GM23338 (cell line): ENCODE measurements around the gene WSCD2. TPM values are rescaled to one million over a fixed set of nuclear protein-coding genes. Genes with fewer than 3 reads are reported as not detected.

Experiments used
- ATAC-seq: fragments of 200-7000 bp; cut with Tn5 transposase; 3 replicates; pipeline ENCODE4 v1.9.1; 2020
- DNase-seq: peaks from one replicate; pipeline ENCODE4 v3.0.0-alpha.2; 2015; ENCODE audit warnings: low spot score
- H2AFZ ChIP-seq: fragments of 200-600 bp; sonication (generic); 2 replicates; pipeline ENCODE4 v1.8.0; 2016; ENCODE audit warnings: antibody characterized with exemption, mild to moderate bottlenecking, moderate library complexity
- H3F3A ChIP-seq: fragments of 200-600 bp; sonication (generic); replicated peaks from 2 replicates; pipeline ENCODE4 v1.8.0; 2017; ENCODE audit warnings: antibody characterized with exemption, mixed run types, low read depth
- H3K27ac ChIP-seq: fragments of 200-600 bp; sonication (generic); 2 replicates; pipeline ENCODE4 v1.6.1; 2016; ENCODE audit warnings: low read depth
- H3K27me3 ChIP-seq: fragments of 200-600 bp; sonication (generic); 2 replicates; pipeline ENCODE4 v1.8.0; 2016; ENCODE audit warnings: mild to moderate bottlenecking, mixed run types, moderate library complexity; ENCODE audit not compliant: insufficient read depth
- H3K36me3 ChIP-seq: fragments of 200-600 bp; sonication (generic); 2 replicates; pipeline ENCODE4 v1.8.0; 2016; ENCODE audit warnings: mild to moderate bottlenecking; ENCODE audit not compliant: insufficient read depth
- H3K4me1 ChIP-seq: fragments of 200-600 bp; sonication (generic); 2 replicates; pipeline ENCODE4 v1.8.0; 2016; ENCODE audit warnings: mild to moderate bottlenecking, moderate library complexity; ENCODE audit not compliant: insufficient read depth
- H3K4me2 ChIP-seq: fragments of 200-600 bp; sonication (generic); 2 replicates; pipeline ENCODE4 v1.7.1; 2017; ENCODE audit warnings: mixed run types
- H3K4me3 ChIP-seq: fragments of 200-600 bp; sonication (generic); 2 replicates; pipeline ENCODE4 v1.6.1; 2016; ENCODE audit warnings: mixed run types
- H3K79me2 ChIP-seq: fragments of 200-600 bp; sonication (generic); replicated peaks from 2 replicates; pipeline ENCODE4 v1.8.0; 2017; ENCODE audit warnings: mild to moderate bottlenecking; ENCODE audit not compliant: insufficient read depth
- H3K9me2 ChIP-seq: fragments of 200-600 bp; sonication (generic); 2 replicates; pipeline ENCODE4 v1.8.0; 2017; ENCODE audit not compliant: insufficient read depth
- H4K20me1 ChIP-seq: fragments of 200-600 bp; sonication (generic); replicated peaks from 2 replicates; pipeline ENCODE4 v1.8.0; 2017; ENCODE audit warnings: mild to moderate bottlenecking; ENCODE audit not compliant: insufficient read depth
- H3K27ac Mint-ChIP-seq: 2 replicates; pipeline ENCODE4 v1.8.0; 2020; ENCODE audit warnings: inconsistent platforms, mild to moderate bottlenecking, moderate library complexity, mixed read lengths
- H3K27me3 Mint-ChIP-seq: 3 replicates; pipeline ENCODE4 v1.8.0; 2022; ENCODE audit warnings: low read depth, mild to moderate bottlenecking, moderate library complexity, mixed read lengths, inconsistent platforms; ENCODE audit not compliant: insufficient read depth, poor library complexity
- H3K36me3 Mint-ChIP-seq: 3 replicates; pipeline ENCODE4 v1.8.0; 2021; ENCODE audit warnings: low read depth, mild to moderate bottlenecking, inconsistent platforms, moderate library complexity, mixed read lengths
- H3K4me1 Mint-ChIP-seq: 3 replicates; pipeline ENCODE4 v1.8.0; 2020; ENCODE audit warnings: mild to moderate bottlenecking, inconsistent platforms, mixed read lengths
- H3K4me3 Mint-ChIP-seq: 3 replicates; pipeline ENCODE4 v1.8.0; 2021; ENCODE audit warnings: moderate library complexity, mild to moderate bottlenecking, inconsistent platforms, mixed read lengths
- H3K9me3 Mint-ChIP-seq: 3 replicates; pipeline ENCODE4 v1.8.0; 2020; ENCODE audit warnings: moderate library complexity, mild to moderate bottlenecking, inconsistent platforms, mixed read lengths
- CREB1 ChIP-seq: fragments of 250-450 bp; sonication (Bioruptor Pico); IDR thresholded peaks from 2 replicates; pipeline ENCODE4 v1.5.0; 2020; ENCODE audit warnings: low read depth, mild to moderate bottlenecking, moderate library complexity
- CTCF ChIP-seq, 2 experiments: fragments of 200-600 bp in 1 of 2; sonication (generic) in 1 of 2; conservative IDR thresholded peaks; 2 replicates each; pipeline versions ENCODE4 v1.5.1 to v1.6.1; 2016 to 2017; ENCODE audit warnings: antibody characterized with exemption in 2 of 2, low read depth in 2 of 2, mild to moderate bottlenecking in 2 of 2, moderate library complexity in 1 of 2
- ETS1 ChIP-seq: IDR thresholded peaks from 2 replicates; pipeline ENCODE4 v1.6.1; 2016; ENCODE audit warnings: antibody characterized with exemption
- EZH2phosphoT487 ChIP-seq: fragments of 200-600 bp; sonication (generic); IDR thresholded peaks from one replicate; pipeline ENCODE4 v1.8.1; 2018; ENCODE audit warnings: antibody characterized with exemption; ENCODE audit not compliant: unreplicated experiment
- JUNB ChIP-seq: IDR thresholded peaks from one replicate; pipeline ENCODE4 v1.6.1; 2016; ENCODE audit warnings: antibody characterized with exemption; ENCODE audit not compliant: unreplicated experiment
- NANOG ChIP-seq: IDR thresholded peaks from 2 replicates; pipeline ENCODE4 v1.6.1; 2016; ENCODE audit warnings: antibody characterized with exemption, borderline replicate concordance
- REST ChIP-seq: IDR thresholded peaks from one replicate; pipeline ENCODE4 v1.6.1; 2018; ENCODE audit warnings: antibody characterized with exemption; ENCODE audit not compliant: unreplicated experiment
- STAT1 ChIP-seq: IDR thresholded peaks from one replicate; pipeline ENCODE4 v1.6.1; 2016; ENCODE audit warnings: antibody characterized with exemption; ENCODE audit not compliant: unreplicated experiment
- ZNF331 ChIP-seq: fragments of 250-450 bp; sonication (Bioruptor Pico); IDR thresholded peaks from 2 replicates; pipeline ENCODE4 v1.5.0; 2020; ENCODE audit warnings: low read depth, mild to moderate bottlenecking, moderate library complexity
- ZNF462 ChIP-seq: fragments of 250-450 bp; sonication (Bioruptor Pico); IDR thresholded peaks from 2 replicates; pipeline ENCODE4 v1.5.0; 2020; ENCODE audit warnings: mild to moderate bottlenecking, moderate library complexity
- polyA plus RNA-seq: library from polyadenylated mRNA; unstranded; fragments of >200 nt; fragmentation: Nextera tagmentation; extraction: Ambion mirVana; gene quantifications from 2 replicates; pipeline ENCODE4 v1.2.1, GENCODE V29; 2016
- total RNA-seq: library from RNA; depleted of rRNA; stranded (reverse); fragments of >200 nt; shearing (Covaris generic); gene quantifications from 2 replicates; pipeline ENCODE4 v1.2.3, GENCODE V29; 2014

WSCD2 gene
- total and polyA plus RNA-seq, 2 experiments from 2014 or later, result 0.66 to 3.1 TPM

- Histone ChIP-seq H3K4me2 (no peak overlapping the region), H2AFZ (0 out of 2 replicates have a peak overlapping the region, but pooled peaks have one; percentile 80), H4K20me1 (no peaks in the 10 kb centered on the region), H3K27me3 (no peaks in the 10 kb centered on the region), H3K36me3 (no peaks in the 10 kb centered on the region), H3K9me2 (no peaks in the 10 kb centered on the region), H3K79me2 (no peaks in the 10 kb centered on the region), H3F3A (no peaks in the 10 kb centered on the region), H3K27ac (no peak overlapping the region), H3K4me3 (no peak overlapping the region), H3K4me1 (peaks cover under 1% of the 10 kb centered on the region; the same call in 1 of the 2 replicates)
- no peaks in the 10 kb centered on the region for H3K36me3 Mint-ChIP-seq
- TF ChIP-seq ZNF331 (CRISPR knock-in tag), result no peak
- TF ChIP-seq REST, result no peak
- no peak for TF ChIP-seq ETS1
- no peak for TF ChIP-seq NANOG
- TF ChIP-seq ZNF462, result no peak
- no peak for TF ChIP-seq STAT1
- no peak for TF ChIP-seq EZH2phosphoT487
- TF ChIP-seq CTCF (conservative IDR thresholded peaks at IDR 0.05; ENCODE audit: low read depth in 2 of 2), result no peak
- TF ChIP-seq JUNB, result no peak
- no peak for TF ChIP-seq CREB1 (CRISPR knock-in tag)
- no peak overlapping the region for H3K4me3 Mint-ChIP-seq
- DNase-seq (no peak), ATAC-seq (no peak; the same call in 2 of the 3 replicates)
- H3K9me3 Mint-ChIP-seq, result no peaks in the 10 kb centered on the region
- peaks cover 5% of the 10 kb centered on the region for H3K4me1 Mint-ChIP-seq
- no peak overlapping the region for H3K27ac Mint-ChIP-seq
- no peaks in the 10 kb centered on the region for H3K27me3 Mint-ChIP-seq
Observed at GRCh38 chr12:108107293-108107692, 21.8 kb upstream of the WSCD2 start.
